B cell (primary cell): ENCODE measurements around the gene MAD1L1. TPM values are rescaled to one million over a fixed set of nuclear protein-coding genes. Genes with fewer than 3 reads are reported as not detected.

Experiments
- ATAC-seq: fragments of 200-7000 bp; cut with Tn5 transposase; one replicate; pipeline ENCODE4 v1.10.0; 2021; ENCODE audit warnings: low read depth, mild to moderate bottlenecking, moderate number of reproducible peaks, moderate library complexity
- CTCF ChIA-PET: fragments of 350-600 bp; sonication (Branson Sonifier 250); formaldehyde crosslinking; loops from one replicate; lab custom pipeline; 2021; ENCODE audit warnings: antibody characterized with exemption, inconsistent platforms; lab: Charles Lee
- POLR2A ChIA-PET: fragments of 350-600 bp; sonication (Branson Sonifier 250); formaldehyde crosslinking; loops from one replicate; lab custom pipeline; 2021; ENCODE audit warnings: antibody characterized with exemption; lab: Charles Lee
- DNase-seq: peaks from one replicate; pipeline ENCODE4 v3.0.0; 2013
- H2AFZ ChIP-seq: 2 replicates; pipeline ENCODE4 v1.6.1; 2012; ENCODE audit warnings: mild to moderate bottlenecking, low read depth, low read length; ENCODE audit not compliant: insufficient read depth, poor library complexity, severe bottlenecking
- H3K27ac ChIP-seq, 2 donors: 1 replicate in 1 of 2; 2 replicates in 1 of 2; pipeline ENCODE4 v1.5.1; 2012 to 2013; ENCODE audit warnings: low read length in 2 of 2, mild to moderate bottlenecking in 2 of 2, moderate library complexity in 1 of 2
- H3K27me3 ChIP-seq, 4 experiments: fragments of 200-600 bp in 1 of 4; sonication (generic) in 1 of 4; replicated peaks in 1 of 4; 1 replicate in 2 of 4; 2 replicates in 2 of 4; pipeline versions ENCODE4 v1.6.1 to v1.7.0; 2013 to 2016; ENCODE audit warnings: low read length in 3 of 4, mild to moderate bottlenecking in 2 of 4, mixed read lengths in 1 of 4, moderate library complexity in 1 of 4; ENCODE audit not compliant: insufficient read depth in 4 of 4, control insufficient read depth in 3 of 4; ENCODE audit errors: control extremely low read depth in 1 of 4
- H3K36me3 ChIP-seq, 2 experiments: replicated peaks in 1 of 2; 1 replicate in 1 of 2; 2 replicates in 1 of 2; pipeline versions ENCODE4 v1.6.1 to v1.7.1; 2013; ENCODE audit warnings: low read length in 1 of 2; ENCODE audit not compliant: insufficient read depth in 2 of 2, control insufficient read depth in 1 of 2; ENCODE audit errors: control extremely low read depth in 1 of 2, extremely low read depth in 1 of 2
- H3K4me1 ChIP-seq, 2 donors: fragments of 200-600 bp in 1 of 2; sonication (generic) in 1 of 2; 1 replicate in 1 of 2; 2 replicates in 1 of 2; pipeline versions ENCODE4 v1.5.1 to v1.6.1; 2013 to 2017; ENCODE audit warnings: low read length in 2 of 2; ENCODE audit not compliant: control insufficient read depth in 2 of 2, insufficient read depth in 2 of 2
- H3K4me2 ChIP-seq: replicated peaks from 2 replicates; pipeline ENCODE3; 2012; ENCODE audit warnings: mild to moderate bottlenecking, low read depth, low read length; ENCODE audit not compliant: poor library complexity, severe bottlenecking
- H3K4me3 ChIP-seq, 5 experiments: fragments of 200-600 bp in 1 of 5; sonication (generic) in 1 of 5; 1 replicate in 3 of 5; 2 replicates in 2 of 5; pipeline versions ENCODE4 v1.5.1 to v1.7.0; 2011 to 2016; ENCODE audit warnings: low read length in 4 of 5, mild to moderate bottlenecking in 4 of 5, low read depth in 2 of 5, control low read depth in 1 of 5, moderate library complexity in 1 of 5; ENCODE audit not compliant: insufficient read depth in 1 of 5; ENCODE audit errors: control extremely low read depth in 1 of 5, extremely low read depth in 1 of 5
- H3K79me2 ChIP-seq: fragments of 200-600 bp; sonication (generic); one replicate; pipeline ENCODE4 v1.6.0; 2016; ENCODE audit warnings: low read length; ENCODE audit not compliant: control insufficient read depth, insufficient read depth
- H3K9ac ChIP-seq: fragments of 200-600 bp; sonication (generic); 2 replicates; pipeline ENCODE4 v1.6.1; 2017; ENCODE audit warnings: mild to moderate bottlenecking, low read length, moderate library complexity
- H3K9me3 ChIP-seq, 3 donors: one replicate each; pipeline versions ENCODE4 v1.6.1 to v1.7.1; 2013; ENCODE audit warnings: low read length in 2 of 3; ENCODE audit not compliant: control insufficient read depth in 2 of 3, insufficient read depth in 1 of 3; ENCODE audit errors: control extremely low read depth in 1 of 3
- H4K20me1 ChIP-seq: 2 replicates; pipeline ENCODE4 v1.6.0; 2012; ENCODE audit warnings: mild to moderate bottlenecking, low read length; ENCODE audit not compliant: insufficient read depth, control insufficient read depth, poor library complexity, severe bottlenecking
- H3K27ac Mint-ChIP-seq: one replicate; pipeline ENCODE4 v1.8.0; 2021; ENCODE audit warnings: mixed read lengths
- H3K27me3 Mint-ChIP-seq: one replicate; pipeline ENCODE4 v1.8.0; 2021; ENCODE audit warnings: mixed read lengths
- H3K4me1 Mint-ChIP-seq: one replicate; pipeline ENCODE4 v1.8.0; 2021; ENCODE audit warnings: mixed read lengths
- H3K4me3 Mint-ChIP-seq: one replicate; pipeline ENCODE4 v1.8.0; 2021; ENCODE audit warnings: mixed read lengths
- H3K9me3 Mint-ChIP-seq: one replicate; pipeline ENCODE4 v1.8.0; 2022; ENCODE audit warnings: mixed read lengths; ENCODE audit not compliant: insufficient read depth
- EZH2 ChIP-seq: IDR thresholded peaks from 2 replicates; pipeline ENCODE4 v1.6.1; 2012; ENCODE audit warnings: borderline replicate concordance, low read depth, mild to moderate bottlenecking, moderate library complexity, low read length; ENCODE audit not compliant: insufficient read depth, poor library complexity, severe bottlenecking
- WGBS: methylation state at CpG from one replicate; pipeline ENCODE4 v1.1.5; 2013; ENCODE audit warnings: missing lambda C conversion rate; ENCODE audit not compliant: insufficient coverage; 5-methylcytosine and 5-hydroxymethylcytosine counted together
- intact Hi-C: fragments of 100-400 bp; cut with micrococcal nuclease; formaldehyde crosslinking; loops from one replicate; pipeline ENCODE4 v1.10.0; 2022
- polyA plus RNA-seq: library from polyadenylated mRNA; depleted of rRNA; stranded (reverse); fragments of >200 nt; gene quantifications from 2 replicates; pipeline ENCODE4 v1.2.3, GENCODE V29; 2012
- total RNA-seq, 2 donors: library from RNA; stranded (reverse); fragments of 120-200 nt in 1 of 2; gene quantifications; 1 replicate in 1 of 2; 2 replicates in 1 of 2; pipeline versions ENCODE4 v1.2.3 to v1.2.4, GENCODE V29; 2013 to 2022
- TF ChIP-seq, protein P1 (sequence below): fragments of 200-600 bp; IDR thresholded peaks from one replicate; pipeline ENCODE4 v1.8.0; 2022; ENCODE audit warnings: antibody characterized with exemption, mild to moderate bottlenecking

Gene MAD1L1
- total and polyA plus RNA-seq, 2 donors (not counting 1 experiment from before 2014, with no cell fraction given), result 86.7 to 110 TPM

DNA sequence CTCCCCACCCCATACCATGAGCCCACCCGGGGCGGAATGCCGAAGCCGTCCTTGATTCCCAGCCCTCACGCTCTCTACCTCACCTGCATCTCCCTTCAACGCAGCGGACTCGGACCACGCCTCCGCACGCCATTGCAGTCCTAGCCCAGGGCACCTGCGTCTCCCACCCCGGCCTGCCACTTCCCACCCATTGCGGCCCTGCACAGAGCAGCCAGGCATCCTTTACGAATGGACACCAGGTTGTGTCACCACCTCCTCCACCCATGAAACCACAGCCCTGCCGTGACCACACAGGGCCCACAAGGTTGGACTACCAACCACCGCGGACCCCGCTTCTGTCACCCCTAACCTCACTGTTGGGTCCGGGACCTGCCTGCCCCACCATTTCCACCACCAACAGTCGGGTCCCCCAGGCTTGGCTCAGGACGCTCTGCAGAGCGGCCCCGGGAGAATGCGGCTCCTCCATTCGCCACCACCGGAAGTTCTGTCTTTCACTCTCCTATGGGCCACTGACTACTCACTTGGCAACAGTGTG lies 232.5 kb downstream of the MAD1L1 start:
- Histone ChIP-seq H3K36me3 (peaks cover 0 to 4% of the 10 kb centered on the region in 2 experiments), H3K9ac (no peak overlapping the region), H2AFZ (no peak overlapping the region), H3K4me2 (no peak overlapping the region), H3K4me1 (peaks cover 2 to 5% of the 10 kb centered on the region in 2 donors), H3K27me3 (no peaks in the 10 kb centered on the region), H3K27ac (no peak overlapping the region), H3K4me3 (no peak overlapping the region), H3K9me3 (no peaks in the 10 kb centered on the region), H4K20me1 (no peaks in the 10 kb centered on the region), H3K79me2 (peaks cover 4% of the 10 kb centered on the region)
- ChIA-PET CTCF (no interaction called here), POLR2A (interaction anchor here (0.6 kb wide), 1 partner anchor 398 kb away, joined by 7 read pairs; no protein-coding TSS in a partner anchor)
- Mint-ChIP-seq H3K4me1 (peaks cover 22% of the 10 kb centered on the region), H3K9me3 (no peaks in the 10 kb centered on the region), H3K27me3 (no peaks in the 10 kb centered on the region), H3K4me3 (peak overlapping the region; percentile 26), H3K27ac (peak overlapping the region; percentile 34)
- DNase-seq, result no peak
- peak; percentile 31 for ATAC-seq
- TF ChIP-seq, protein P1, sequence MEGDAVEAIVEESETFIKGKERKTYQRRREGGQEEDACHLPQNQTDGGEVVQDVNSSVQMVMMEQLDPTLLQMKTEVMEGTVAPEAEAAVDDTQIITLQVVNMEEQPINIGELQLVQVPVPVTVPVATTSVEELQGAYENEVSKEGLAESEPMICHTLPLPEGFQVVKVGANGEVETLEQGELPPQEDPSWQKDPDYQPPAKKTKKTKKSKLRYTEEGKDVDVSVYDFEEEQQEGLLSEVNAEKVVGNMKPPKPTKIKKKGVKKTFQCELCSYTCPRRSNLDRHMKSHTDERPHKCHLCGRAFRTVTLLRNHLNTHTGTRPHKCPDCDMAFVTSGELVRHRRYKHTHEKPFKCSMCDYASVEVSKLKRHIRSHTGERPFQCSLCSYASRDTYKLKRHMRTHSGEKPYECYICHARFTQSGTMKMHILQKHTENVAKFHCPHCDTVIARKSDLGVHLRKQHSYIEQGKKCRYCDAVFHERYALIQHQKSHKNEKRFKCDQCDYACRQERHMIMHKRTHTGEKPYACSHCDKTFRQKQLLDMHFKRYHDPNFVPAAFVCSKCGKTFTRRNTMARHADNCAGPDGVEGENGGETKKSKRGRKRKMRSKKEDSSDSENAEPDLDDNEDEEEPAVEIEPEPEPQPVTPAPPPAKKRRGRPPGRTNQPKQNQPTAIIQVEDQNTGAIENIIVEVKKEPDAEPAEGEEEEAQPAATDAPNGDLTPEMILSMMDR, result no peak
- TF ChIP-seq EZH2, result no peak
- intact Hi-C loops, result no loop called here
- 95% methylated on average over 27 of the region's 27 CpGs for WGBS

GRCh38 chr7:1999278-1999984 lies 233.3 kb downstream of the MAD1L1 start:
- ChIA-PET CTCF (no interaction called here), POLR2A (interaction anchor here (0.6 kb wide), 1 partner anchor 399 kb away, joined by 7 read pairs; no protein-coding TSS in a partner anchor)
- WGBS, result 90% methylated on average over 17 of the region's 21 CpGs
- peaks cover 18% of the 10 kb centered on the region for H3K4me1 Mint-ChIP-seq
- no peak overlapping the region for H3K27ac ChIP-seq
- ATAC-seq, result peak; percentile 39
- H4K20me1 ChIP-seq, result no peaks in the 10 kb centered on the region
- H3K9ac ChIP-seq, result no peak overlapping the region
- no peak overlapping the region for H2AFZ ChIP-seq
- H3K4me2 ChIP-seq, result no peak overlapping the region
- H3K36me3 ChIP-seq, result peaks cover 0 to 4% of the 10 kb centered on the region in 2 experiments
- no peak for DNase-seq
- peak overlapping the region; percentile 50 for H3K27ac Mint-ChIP-seq
- H3K4me3 ChIP-seq, result no peak overlapping the region
- no peaks in the 10 kb centered on the region for H3K9me3 ChIP-seq
- no peaks in the 10 kb centered on the region for H3K27me3 Mint-ChIP-seq
- H3K9me3 Mint-ChIP-seq, result no peaks in the 10 kb centered on the region
- no peak overlapping the region for H3K4me3 Mint-ChIP-seq
- peaks cover 4% of the 10 kb centered on the region for H3K79me2 ChIP-seq
- intact Hi-C loops, result no loop called here
- TF ChIP-seq, protein P1, result no peak
- TF ChIP-seq EZH2, result no peak
- no peaks in the 10 kb centered on the region for H3K27me3 ChIP-seq
- H3K4me1 ChIP-seq, result no peaks in the 10 kb centered on the region
